DOHH2 (cell line): ENCODE results near the gene KIF26B.

ENCODE experiments used
- EZH2phosphoT487 ChIP-seq: fragments of 200-600 bp; sonication (generic); IDR thresholded peaks from 2 replicates; pipeline ENCODE4 v1.6.1; 2017; ENCODE audit warnings: borderline replicate concordance, mild to moderate bottlenecking, antibody characterized with exemption, low read length, moderate library complexity, mixed read lengths
- TF ChIP-seq, protein P1 (sequence below): fragments of 200-600 bp; sonication (generic); IDR thresholded peaks from one replicate; pipeline ENCODE4 v1.5.1; 2014; ENCODE audit warnings: antibody characterized with exemption, mild to moderate bottlenecking, low read depth, low read length; ENCODE audit not compliant: poor library complexity, severe bottlenecking

DNA sequence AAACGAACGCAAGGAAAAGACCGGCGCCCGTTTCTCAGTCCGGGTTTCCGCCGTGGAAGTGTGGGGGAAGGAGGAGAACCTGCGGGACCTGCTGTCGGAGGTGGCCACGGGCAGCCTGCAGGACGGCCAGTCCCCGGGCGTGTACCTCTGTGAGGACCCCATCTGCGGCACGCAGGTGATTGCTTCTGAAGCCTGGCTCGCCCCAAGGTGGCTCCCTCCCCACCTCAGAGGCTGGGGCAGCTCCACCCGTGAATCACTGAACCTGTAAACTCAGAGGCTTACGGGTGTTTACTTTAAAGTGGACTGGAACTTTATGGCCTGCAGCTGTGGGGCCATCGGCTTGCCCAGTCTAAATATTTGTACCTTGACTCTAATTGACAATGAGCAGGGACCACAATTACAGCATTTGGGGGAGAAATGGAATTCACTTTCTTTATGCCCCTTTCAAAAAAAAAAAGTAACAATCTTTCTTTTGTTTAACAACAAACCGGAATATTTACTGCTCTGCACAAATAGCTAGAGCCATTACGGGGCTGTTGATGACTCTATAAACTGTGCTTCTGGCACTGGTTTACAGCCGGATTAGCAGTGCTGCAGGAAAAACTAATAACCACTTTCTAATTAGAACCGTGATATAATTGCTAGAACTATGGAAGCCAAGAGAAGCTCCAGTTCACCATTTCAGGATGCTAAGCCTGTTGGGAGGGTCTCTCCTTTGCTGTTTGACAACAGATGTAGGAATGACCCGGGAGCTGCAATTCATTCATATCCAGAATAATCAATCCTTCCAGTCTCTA lies 454.8 kb downstream of the KIF26B start:
- TF ChIP-seq, protein P1, sequence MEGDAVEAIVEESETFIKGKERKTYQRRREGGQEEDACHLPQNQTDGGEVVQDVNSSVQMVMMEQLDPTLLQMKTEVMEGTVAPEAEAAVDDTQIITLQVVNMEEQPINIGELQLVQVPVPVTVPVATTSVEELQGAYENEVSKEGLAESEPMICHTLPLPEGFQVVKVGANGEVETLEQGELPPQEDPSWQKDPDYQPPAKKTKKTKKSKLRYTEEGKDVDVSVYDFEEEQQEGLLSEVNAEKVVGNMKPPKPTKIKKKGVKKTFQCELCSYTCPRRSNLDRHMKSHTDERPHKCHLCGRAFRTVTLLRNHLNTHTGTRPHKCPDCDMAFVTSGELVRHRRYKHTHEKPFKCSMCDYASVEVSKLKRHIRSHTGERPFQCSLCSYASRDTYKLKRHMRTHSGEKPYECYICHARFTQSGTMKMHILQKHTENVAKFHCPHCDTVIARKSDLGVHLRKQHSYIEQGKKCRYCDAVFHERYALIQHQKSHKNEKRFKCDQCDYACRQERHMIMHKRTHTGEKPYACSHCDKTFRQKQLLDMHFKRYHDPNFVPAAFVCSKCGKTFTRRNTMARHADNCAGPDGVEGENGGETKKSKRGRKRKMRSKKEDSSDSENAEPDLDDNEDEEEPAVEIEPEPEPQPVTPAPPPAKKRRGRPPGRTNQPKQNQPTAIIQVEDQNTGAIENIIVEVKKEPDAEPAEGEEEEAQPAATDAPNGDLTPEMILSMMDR, result no peak
- no peak for TF ChIP-seq EZH2phosphoT487
